HepG2 (cell line): ENCODE measurements around the gene LCA5. TPM values are rescaled to one million over a fixed set of nuclear protein-coding genes. Genes with fewer than 3 reads are reported as not detected.

Experiments used
- ATF6 ChIP-seq: sonication (generic); formaldehyde crosslinking; conservative IDR thresholded peaks from 2 replicates; pipeline ENCODE4 v1.4.0; 2020; ENCODE audit warnings: missing genetic modification reagents
- FOXO1 ChIP-seq: sonication (generic); formaldehyde crosslinking; IDR thresholded peaks from 2 replicates; pipeline ENCODE4 v1.4.0; 2020; ENCODE audit warnings: missing genetic modification reagents
- GPN1 ChIP-seq: sonication (generic); formaldehyde crosslinking; IDR thresholded peaks from 2 replicates; pipeline ENCODE4 v1.5.1; 2020; ENCODE audit warnings: missing genetic modification reagents, borderline replicate concordance
- HIVEP1 ChIP-seq: sonication (generic); formaldehyde crosslinking; IDR thresholded peaks from 2 replicates; pipeline ENCODE4 v1.4.0; 2020; ENCODE audit warnings: mild to moderate bottlenecking, missing genetic modification reagents
- HOXA9 ChIP-seq: sonication (generic); formaldehyde crosslinking; IDR thresholded peaks from 2 replicates; pipeline ENCODE4 v1.8.1; 2022; ENCODE audit warnings: missing genetic modification reagents, mild to moderate bottlenecking, moderate library complexity, borderline replicate concordance
- JUNB ChIP-seq: sonication (generic); formaldehyde crosslinking; IDR thresholded peaks from 2 replicates; pipeline ENCODE4 v1.8.0; 2022; ENCODE audit warnings: missing genetic modification reagents, mild to moderate bottlenecking, borderline replicate concordance
- MLLT10 ChIP-seq: sonication (generic); formaldehyde crosslinking; IDR thresholded peaks from 2 replicates; pipeline ENCODE4 v1.4.0; 2020; ENCODE audit warnings: missing genetic modification reagents
- SOX13 ChIP-seq, 3 experiments: fragments of 450-650 bp in 1 of 3; sonication (generic) in 1 of 3; formaldehyde crosslinking in 1 of 3; IDR thresholded peaks in 2 of 3; conservative IDR thresholded peaks in 1 of 3; 2 replicates each; pipeline versions ENCODE4 v1.5.0 to v1.6.1; 2016 to 2020; ENCODE audit warnings: antibody characterized with exemption in 1 of 3, mild to moderate bottlenecking in 1 of 3, missing compliant biosample characterization in 1 of 3, missing genetic modification reagents in 1 of 3, moderate library complexity in 1 of 3
- ZBTB46 ChIP-seq: sonication (generic); formaldehyde crosslinking; IDR thresholded peaks from 2 replicates; pipeline ENCODE4 v1.4.0; 2020; ENCODE audit warnings: mild to moderate bottlenecking, missing genetic modification reagents, borderline replicate concordance
- ZMAT3 ChIP-seq: sonication (generic); formaldehyde crosslinking; conservative IDR thresholded peaks from 2 replicates; pipeline ENCODE4 v1.7.0; 2021; ENCODE audit warnings: missing genetic modification reagents
- ZNF101 ChIP-seq: sonication (generic); formaldehyde crosslinking; IDR thresholded peaks from 2 replicates; pipeline ENCODE4 v1.4.0; 2020; ENCODE audit warnings: mild to moderate bottlenecking, low read depth, missing genetic modification reagents, borderline replicate concordance
- ZNF34 ChIP-seq: sonication (generic); formaldehyde crosslinking; IDR thresholded peaks from 2 replicates; pipeline ENCODE4 v1.4.0; 2020; ENCODE audit warnings: mild to moderate bottlenecking, missing genetic modification reagents, borderline replicate concordance
- ZNF460 ChIP-seq: sonication (generic); formaldehyde crosslinking; IDR thresholded peaks from 2 replicates; pipeline ENCODE4 v1.5.1; 2020; ENCODE audit warnings: missing genetic modification reagents, mild to moderate bottlenecking, borderline replicate concordance
- ZNF569 ChIP-seq: sonication (generic); formaldehyde crosslinking; IDR thresholded peaks from 2 replicates; pipeline ENCODE4 v1.5.0; 2020; ENCODE audit warnings: mild to moderate bottlenecking, missing genetic modification reagents, moderate library complexity, borderline replicate concordance
- ZNF704 ChIP-seq: sonication (generic); formaldehyde crosslinking; IDR thresholded peaks from 2 replicates; pipeline ENCODE4 v1.8.1; 2023; ENCODE audit warnings: mild to moderate bottlenecking, inconsistent platforms, moderate library complexity, missing genetic modification reagents, borderline replicate concordance
- polyA plus RNA-seq, 8 experiments: library from polyadenylated mRNA; depleted of rRNA in 3 of 8; stranded (reverse) in 7 of 8; unstranded in 1 of 8; fragments of >200 nt; fragmentation: Illumina TruSeq in 4 of 8; extraction: Trizol in 4 of 8; gene quantifications; 2 replicates each; pipeline versions ENCODE4 v1.2.1 to v1.2.3, GENCODE V29; 2011 to 2016; ENCODE audit warnings: low read depth in 4 of 8, missing spikeins in 1 of 8, mixed read lengths in 1 of 8; ENCODE audit not compliant: insufficient read depth in 1 of 8
- total RNA-seq, 5 experiments: library from RNA; depleted of rRNA; stranded (reverse); fragments of >200 nt; fragmentation: Illumina TruSeq; extraction: Trizol; gene quantifications; 2 replicates each; pipeline ENCODE4 v1.2.3, GENCODE V29; 2016; ENCODE audit warnings: low read depth in 1 of 5
- TF ChIP-seq, protein P1 (sequence below): sonication (generic); formaldehyde crosslinking; IDR thresholded peaks from 2 replicates; pipeline ENCODE4 v1.4.0; 2020; ENCODE audit warnings: missing genetic modification reagents
- TF ChIP-seq, protein P2 (sequence below): IDR thresholded peaks from 2 replicates; pipeline ENCODE4 v1.6.1; 2018; ENCODE audit warnings: missing genetic modification reagents
- TF ChIP-seq, protein P3 (sequence below): sonication (generic); formaldehyde crosslinking; IDR thresholded peaks from 2 replicates; pipeline ENCODE4 v1.4.0; 2020; ENCODE audit warnings: mild to moderate bottlenecking, missing genetic modification reagents

LCA5 gene
- total and polyA plus RNA-seq, 2 of the 13 experiments (the other 11 are each of a cell fraction or from before 2014, with no cell fraction given): 0.84 to 4.6 TPM

DNA sequence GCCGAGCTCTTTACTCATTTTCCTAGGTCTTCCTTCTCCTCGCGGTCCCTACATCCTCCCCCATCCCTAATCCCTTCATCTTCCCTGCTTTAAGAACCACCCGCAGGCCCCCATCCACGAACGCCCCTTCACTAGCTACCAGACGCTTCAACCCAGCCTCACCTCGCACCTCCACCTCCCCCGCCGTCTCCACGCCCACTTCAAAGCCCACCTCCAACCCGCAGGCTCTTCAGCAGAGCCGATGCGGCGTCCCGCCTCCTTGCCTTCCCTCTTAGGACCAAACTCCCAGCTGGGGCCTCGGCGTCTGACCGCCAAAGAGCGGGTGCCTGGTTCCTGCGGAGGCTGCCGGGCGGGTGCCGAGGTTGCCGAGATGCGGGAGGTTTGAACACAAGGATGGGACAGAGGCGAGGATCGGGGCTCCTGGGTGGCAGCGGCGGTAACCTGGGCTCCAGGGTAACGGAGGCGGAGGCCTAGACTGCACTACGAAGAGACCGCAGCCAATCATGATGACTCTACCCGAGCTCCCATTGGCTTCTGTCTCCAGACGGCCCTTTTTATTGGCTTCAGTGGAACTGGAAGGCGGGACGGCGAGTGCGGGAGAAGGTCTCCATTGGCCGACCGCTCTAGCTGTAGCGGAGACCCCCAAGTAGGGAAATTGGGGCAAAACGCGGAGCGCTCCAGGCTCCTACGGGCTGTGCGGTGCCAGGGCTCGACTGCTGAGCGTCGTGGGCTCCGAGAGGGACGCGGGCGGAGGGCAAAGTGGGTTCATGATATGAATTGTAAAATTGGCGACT is at the start of gene LCA5 (continued):
- TF ChIP-seq ATF6 (CRISPR knock-in tag) (no peak; the same call in 1 of the 2 replicates), ZBTB46 (CRISPR knock-in tag) (no peak), HIVEP1 (CRISPR knock-in tag) (peak; percentile 63; the same call in 1 of the 2 replicates), ZNF460 (CRISPR knock-in tag) (no peak), FOXO1 (CRISPR knock-in tag) (no peak), ZNF704 (CRISPR knock-in tag) (no peak), MLLT10 (CRISPR knock-in tag) (no peak), SOX13 (IDR thresholded peaks at IDR 0.05) (0 out of 2 replicates have a peak, but pooled peaks have one; percentile 4), SOX13 (CRISPR knock-in tag; conservative IDR thresholded peaks at IDR 0.05 in 1 of 2, IDR thresholded peaks at IDR 0.05 in 1 of 2) (no peak), ZNF34 (CRISPR knock-in tag) (no peak), JUNB (CRISPR knock-in tag) (no peak), GPN1 (CRISPR knock-in tag) (no peak), ZNF569 (CRISPR knock-in tag) (no peak), HOXA9 (CRISPR knock-in tag) (no peak), ZNF101 (no peak), ZMAT3 (no peak)
- TF ChIP-seq, protein P1, sequence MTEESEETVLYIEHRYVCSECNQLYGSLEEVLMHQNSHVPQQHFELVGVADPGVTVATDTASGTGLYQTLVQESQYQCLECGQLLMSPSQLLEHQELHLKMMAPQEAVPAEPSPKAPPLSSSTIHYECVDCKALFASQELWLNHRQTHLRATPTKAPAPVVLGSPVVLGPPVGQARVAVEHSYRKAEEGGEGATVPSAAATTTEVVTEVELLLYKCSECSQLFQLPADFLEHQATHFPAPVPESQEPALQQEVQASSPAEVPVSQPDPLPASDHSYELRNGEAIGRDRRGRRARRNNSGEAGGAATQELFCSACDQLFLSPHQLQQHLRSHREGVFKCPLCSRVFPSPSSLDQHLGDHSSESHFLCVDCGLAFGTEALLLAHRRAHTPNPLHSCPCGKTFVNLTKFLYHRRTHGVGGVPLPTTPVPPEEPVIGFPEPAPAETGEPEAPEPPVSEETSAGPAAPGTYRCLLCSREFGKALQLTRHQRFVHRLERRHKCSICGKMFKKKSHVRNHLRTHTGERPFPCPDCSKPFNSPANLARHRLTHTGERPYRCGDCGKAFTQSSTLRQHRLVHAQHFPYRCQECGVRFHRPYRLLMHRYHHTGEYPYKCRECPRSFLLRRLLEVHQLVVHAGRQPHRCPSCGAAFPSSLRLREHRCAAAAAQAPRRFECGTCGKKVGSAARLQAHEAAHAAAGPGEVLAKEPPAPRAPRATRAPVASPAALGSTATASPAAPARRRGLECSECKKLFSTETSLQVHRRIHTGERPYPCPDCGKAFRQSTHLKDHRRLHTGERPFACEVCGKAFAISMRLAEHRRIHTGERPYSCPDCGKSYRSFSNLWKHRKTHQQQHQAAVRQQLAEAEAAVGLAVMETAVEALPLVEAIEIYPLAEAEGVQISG (CRISPR knock-in tag): peak; percentile 54; the same call in 1 of the 2 replicates
- TF ChIP-seq, protein P2, sequence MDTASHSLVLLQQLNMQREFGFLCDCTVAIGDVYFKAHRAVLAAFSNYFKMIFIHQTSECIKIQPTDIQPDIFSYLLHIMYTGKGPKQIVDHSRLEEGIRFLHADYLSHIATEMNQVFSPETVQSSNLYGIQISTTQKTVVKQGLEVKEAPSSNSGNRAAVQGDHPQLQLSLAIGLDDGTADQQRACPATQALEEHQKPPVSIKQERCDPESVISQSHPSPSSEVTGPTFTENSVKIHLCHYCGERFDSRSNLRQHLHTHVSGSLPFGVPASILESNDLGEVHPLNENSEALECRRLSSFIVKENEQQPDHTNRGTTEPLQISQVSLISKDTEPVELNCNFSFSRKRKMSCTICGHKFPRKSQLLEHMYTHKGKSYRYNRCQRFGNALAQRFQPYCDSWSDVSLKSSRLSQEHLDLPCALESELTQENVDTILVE: no peak
- TF ChIP-seq, protein P3, sequence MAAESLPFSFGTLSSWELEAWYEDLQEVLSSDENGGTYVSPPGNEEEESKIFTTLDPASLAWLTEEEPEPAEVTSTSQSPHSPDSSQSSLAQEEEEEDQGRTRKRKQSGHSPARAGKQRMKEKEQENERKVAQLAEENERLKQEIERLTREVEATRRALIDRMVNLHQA: no peak
